ENCODE results near the gene PARD3.

Gene PARD3

DNA sequence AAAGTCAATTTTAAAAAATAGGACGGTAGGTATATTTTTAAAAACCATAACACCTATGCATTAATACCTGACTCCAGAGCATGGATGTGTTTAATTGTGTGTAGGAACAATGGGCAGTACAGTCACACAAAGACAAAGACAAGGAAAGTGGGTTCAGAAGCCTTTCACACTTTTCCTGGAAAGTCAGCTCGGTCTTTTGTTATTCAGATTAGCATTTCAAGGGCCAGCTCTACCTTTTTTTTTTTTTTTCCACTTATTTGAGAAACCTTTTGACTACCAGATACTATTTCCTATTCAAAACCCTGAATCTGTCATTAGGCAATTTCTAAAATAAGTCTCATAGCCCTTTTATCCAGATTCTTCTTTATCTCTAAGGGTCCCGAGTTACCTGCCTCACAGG lies 401.9 kb downstream of the PARD3 start:
- Histone ChIP-seq H3K4me3 (IDR thresholded peaks at IDR 0.05; ENCODE audit: insufficient read depth, low read depth, low read length) (no peak overlapping the region), H3K27me3 (ENCODE audit: insufficient read depth, low read depth) (no peaks in the 10 kb centered on the region), H3K27ac (no peak overlapping the region), H3K4me2 (no peak overlapping the region), H3K4me1 (ENCODE audit: low read depth, poor library complexity, severe bottlenecking) (no peaks in the 10 kb centered on the region), H3K79me2 (ENCODE audit: insufficient read depth, low read depth) (no peaks in the 10 kb centered on the region), H3K36me3 (ENCODE audit: insufficient read depth) (no peaks in the 10 kb centered on the region), H4K20me1 (ENCODE audit: insufficient read depth) (no peaks in the 10 kb centered on the region), H3K9ac (no peak overlapping the region), H2AFZ (ENCODE audit: low read depth) (no peak overlapping the region)
- TF ChIP-seq, protein P1, sequence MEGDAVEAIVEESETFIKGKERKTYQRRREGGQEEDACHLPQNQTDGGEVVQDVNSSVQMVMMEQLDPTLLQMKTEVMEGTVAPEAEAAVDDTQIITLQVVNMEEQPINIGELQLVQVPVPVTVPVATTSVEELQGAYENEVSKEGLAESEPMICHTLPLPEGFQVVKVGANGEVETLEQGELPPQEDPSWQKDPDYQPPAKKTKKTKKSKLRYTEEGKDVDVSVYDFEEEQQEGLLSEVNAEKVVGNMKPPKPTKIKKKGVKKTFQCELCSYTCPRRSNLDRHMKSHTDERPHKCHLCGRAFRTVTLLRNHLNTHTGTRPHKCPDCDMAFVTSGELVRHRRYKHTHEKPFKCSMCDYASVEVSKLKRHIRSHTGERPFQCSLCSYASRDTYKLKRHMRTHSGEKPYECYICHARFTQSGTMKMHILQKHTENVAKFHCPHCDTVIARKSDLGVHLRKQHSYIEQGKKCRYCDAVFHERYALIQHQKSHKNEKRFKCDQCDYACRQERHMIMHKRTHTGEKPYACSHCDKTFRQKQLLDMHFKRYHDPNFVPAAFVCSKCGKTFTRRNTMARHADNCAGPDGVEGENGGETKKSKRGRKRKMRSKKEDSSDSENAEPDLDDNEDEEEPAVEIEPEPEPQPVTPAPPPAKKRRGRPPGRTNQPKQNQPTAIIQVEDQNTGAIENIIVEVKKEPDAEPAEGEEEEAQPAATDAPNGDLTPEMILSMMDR (conservative IDR thresholded peaks at IDR 0.05; ENCODE audit: low read depth, low read length): no peak

DNA sequence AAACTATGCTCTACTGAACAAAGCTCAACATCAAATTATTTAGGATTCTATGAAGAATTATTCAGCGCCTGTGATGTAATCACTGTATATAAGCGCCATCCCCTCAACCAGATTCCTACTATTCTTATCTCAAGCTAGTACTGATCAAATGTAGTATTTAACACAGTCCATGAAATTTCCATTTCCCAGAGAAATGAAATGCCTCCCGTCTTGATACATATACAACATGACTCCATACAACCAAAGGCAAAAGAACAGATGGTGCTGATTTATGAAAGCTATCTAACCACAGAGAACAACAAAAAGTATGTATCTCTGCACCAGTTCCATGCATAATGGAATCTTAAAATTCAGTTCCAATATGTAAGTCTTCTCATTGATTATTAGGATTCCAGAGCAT lies 406.1 kb downstream of the PARD3 start:
- no peaks in the 10 kb centered on the region for H4K20me1 ChIP-seq (ENCODE audit: insufficient read depth)
- H3K4me3 ChIP-seq (IDR thresholded peaks at IDR 0.05; ENCODE audit: insufficient read depth, low read depth, low read length): no peak overlapping the region
- no peaks in the 10 kb centered on the region for H3K4me1 ChIP-seq (ENCODE audit: low read depth, poor library complexity, severe bottlenecking)
- H3K27me3 ChIP-seq (ENCODE audit: insufficient read depth, low read depth): no peaks in the 10 kb centered on the region
- no peak overlapping the region for H3K9ac ChIP-seq
- TF ChIP-seq, protein P1 (conservative IDR thresholded peaks at IDR 0.05; ENCODE audit: low read depth, low read length): no peak
- no peak overlapping the region for H2AFZ ChIP-seq (ENCODE audit: low read depth)
- no peak overlapping the region for H3K4me2 ChIP-seq
- H3K27ac ChIP-seq: no peak overlapping the region
- H3K79me2 ChIP-seq (ENCODE audit: insufficient read depth, low read depth): no peaks in the 10 kb centered on the region
- H3K36me3 ChIP-seq (ENCODE audit: insufficient read depth): no peaks in the 10 kb centered on the region

DNA sequence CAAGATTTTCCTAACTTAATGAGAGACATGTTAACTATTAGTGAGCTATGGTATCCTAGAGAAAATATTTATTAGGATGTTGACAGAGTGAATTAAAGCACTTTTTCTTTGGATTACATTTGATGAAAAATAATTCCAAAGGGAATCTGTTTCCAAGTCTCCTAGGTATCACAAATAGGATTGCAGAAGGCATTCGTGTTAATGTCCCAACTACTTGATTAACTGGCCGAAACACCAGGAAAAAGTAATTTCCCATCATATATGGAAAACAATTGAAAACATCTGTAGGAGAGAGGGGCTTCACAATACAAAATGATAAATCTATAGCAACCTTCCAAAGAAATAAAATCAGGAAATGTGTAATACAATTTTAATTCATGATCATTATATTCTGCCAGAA lies 406.7 kb downstream of the PARD3 start:
- H2AFZ ChIP-seq (ENCODE audit: low read depth): no peak overlapping the region
- H3K4me1 ChIP-seq (ENCODE audit: low read depth, poor library complexity, severe bottlenecking): no peaks in the 10 kb centered on the region
- H3K4me3 ChIP-seq (IDR thresholded peaks at IDR 0.05; ENCODE audit: insufficient read depth, low read depth, low read length): no peak overlapping the region
- no peaks in the 10 kb centered on the region for H3K36me3 ChIP-seq (ENCODE audit: insufficient read depth)
- H4K20me1 ChIP-seq (ENCODE audit: insufficient read depth): no peaks in the 10 kb centered on the region
- H3K4me2 ChIP-seq: no peak overlapping the region
- H3K9ac ChIP-seq: no peak overlapping the region
- TF ChIP-seq, protein P1 (conservative IDR thresholded peaks at IDR 0.05; ENCODE audit: low read depth, low read length): no peak
- no peaks in the 10 kb centered on the region for H3K79me2 ChIP-seq (ENCODE audit: insufficient read depth, low read depth)
- H3K27ac ChIP-seq: no peak overlapping the region
- H3K27me3 ChIP-seq (ENCODE audit: insufficient read depth, low read depth): no peaks in the 10 kb centered on the region

DNA sequence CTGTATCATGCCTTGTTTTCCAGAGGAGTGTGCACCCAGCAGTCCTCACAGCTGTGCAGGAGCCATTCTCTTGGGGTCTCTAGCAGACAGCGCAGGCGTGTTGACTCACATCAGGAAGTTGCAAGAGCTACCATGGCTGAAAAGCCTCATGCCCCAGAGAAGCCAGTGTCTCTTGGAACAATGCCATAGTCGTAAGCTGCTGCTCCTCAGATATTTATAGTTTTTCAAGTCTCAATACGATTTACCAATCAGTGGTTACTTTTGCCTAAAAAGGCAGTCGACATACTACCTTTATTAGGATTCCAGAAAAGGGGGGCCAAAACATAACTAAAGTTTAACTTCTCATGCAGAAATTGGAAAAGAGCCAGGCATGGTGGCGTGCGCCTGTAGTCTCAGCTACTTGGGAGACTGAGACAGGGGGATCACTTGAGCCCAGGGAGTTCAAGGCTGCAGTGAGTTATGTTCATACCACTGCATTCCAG lies 407.7 kb downstream of the PARD3 start:
- no peak overlapping the region for H3K4me3 ChIP-seq (IDR thresholded peaks at IDR 0.05; ENCODE audit: insufficient read depth, low read depth, low read length)
- no peaks in the 10 kb centered on the region for H3K36me3 ChIP-seq (ENCODE audit: insufficient read depth)
- H3K4me1 ChIP-seq (ENCODE audit: low read depth, poor library complexity, severe bottlenecking): no peaks in the 10 kb centered on the region
- H3K27ac ChIP-seq: no peak overlapping the region
- H4K20me1 ChIP-seq (ENCODE audit: insufficient read depth): no peaks in the 10 kb centered on the region
- TF ChIP-seq, protein P1 (conservative IDR thresholded peaks at IDR 0.05; ENCODE audit: low read depth, low read length): no peak
- no peaks in the 10 kb centered on the region for H3K79me2 ChIP-seq (ENCODE audit: insufficient read depth, low read depth)
- H3K27me3 ChIP-seq (ENCODE audit: insufficient read depth, low read depth): no peaks in the 10 kb centered on the region
- no peak overlapping the region for H3K9ac ChIP-seq
- H2AFZ ChIP-seq (ENCODE audit: low read depth): no peak overlapping the region
- no peak overlapping the region for H3K4me2 ChIP-seq

Measured in KMS-11 (cell line).